ENCODE results near the gene STOX1.
"Not testable (repeated sequence)": the region's sequence is repeated elsewhere in the genome, so short reads cannot be mapped to it uniquely, and the experiment has no call there.

Gene STOX1

DNA sequence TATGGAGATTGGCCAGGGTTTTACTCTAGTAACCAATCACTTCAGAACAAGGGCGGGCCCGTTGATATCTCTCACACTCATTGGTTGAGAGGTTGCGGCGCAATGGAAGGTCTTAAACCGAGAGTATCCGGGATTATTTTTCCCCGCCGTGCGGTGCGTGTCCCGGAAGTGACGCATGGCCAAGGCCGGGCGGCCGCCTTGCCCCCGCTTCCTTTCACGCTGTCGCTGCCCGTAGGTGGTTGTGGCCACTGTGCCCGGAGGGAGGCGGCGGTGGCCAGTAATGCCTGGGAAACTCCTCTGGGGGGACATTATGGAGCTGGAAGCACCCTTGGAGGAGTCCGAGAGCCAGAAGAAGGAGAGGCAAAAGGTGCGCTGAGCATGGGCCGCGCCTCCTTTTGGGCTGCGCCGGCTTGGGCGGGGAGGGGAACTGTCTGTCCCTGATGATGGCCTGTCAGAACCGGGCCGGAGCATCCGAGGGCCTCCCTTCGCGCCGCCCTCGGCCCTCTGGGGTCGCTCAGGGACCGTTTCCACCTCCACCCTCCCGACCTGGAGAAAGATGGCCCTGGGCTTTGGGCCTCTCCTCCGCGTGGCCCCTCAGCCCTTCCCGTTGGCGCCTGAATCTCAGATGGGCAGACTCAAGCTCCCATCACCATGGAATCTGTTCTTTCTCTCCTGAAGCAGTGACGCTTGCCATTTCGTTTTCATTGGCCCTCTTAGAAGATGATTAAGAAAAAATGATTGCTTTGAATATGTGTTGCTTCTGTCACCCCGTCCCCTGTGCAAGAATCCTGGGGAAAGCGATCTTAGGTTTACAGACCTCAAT is 74.0 kb downstream of the STOX1 start, which contains the start of gene DDX50:
TSS of gene DDX50 (plus strand) at position 211 of the 823 bp plus-strand sequence. CDS start at position 281, 70 bp downstream.
- peak; percentile 99 for DNase-seq (ENCODE audit: low spot score)
- TF ChIP-seq CTCF (IDR thresholded peaks at IDR 0.05): no peak
- Histone ChIP-seq H3K4me3 (peak within 1 kb of the TSS; percentile 93), H3K27ac (peak within 1 kb of the TSS; percentile 98)

GRCh38 chr10:68902382-68902781 is 75.1 kb downstream of the STOX1 start:
- Histone ChIP-seq H3K27ac (no peak overlapping the region), H3K4me3 (peak overlapping the region; percentile 93)
- no peak for DNase-seq (ENCODE audit: low spot score)

DNA sequence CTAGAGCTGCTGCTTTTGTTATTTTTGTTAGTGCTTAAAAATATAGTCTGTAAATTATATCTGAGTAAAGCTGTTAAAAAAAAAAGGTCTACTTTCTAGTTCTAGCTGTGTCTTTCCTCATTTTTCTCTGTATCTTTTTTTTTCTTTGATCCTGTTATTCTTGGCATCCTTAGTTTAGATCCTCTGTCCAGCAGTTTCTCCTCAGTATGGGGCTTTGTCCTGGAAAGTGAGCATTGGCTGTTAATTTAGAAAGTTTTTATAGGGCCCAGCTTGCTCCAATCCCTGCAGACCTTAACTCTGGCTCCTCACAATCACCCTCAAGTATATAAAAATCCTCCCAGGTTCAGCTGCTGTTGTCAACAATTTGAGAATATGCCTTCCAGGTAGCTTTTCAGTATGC is 97.3 kb downstream of the STOX1 start:
- no peak overlapping the region for H3K27ac ChIP-seq
- no peak overlapping the region for H3K4me3 ChIP-seq
- TF ChIP-seq CTCF (IDR thresholded peaks at IDR 0.05): no peak
- no peak for DNase-seq (ENCODE audit: low spot score)

More at GRCh38 chr10:68902382-68902781, 75.1 kb downstream of the STOX1 start:
- TF ChIP-seq CTCF (IDR thresholded peaks at IDR 0.05): no peak

- no peak for TF ChIP-seq CTCF (IDR thresholded peaks at IDR 0.05)
- H3K27ac ChIP-seq: no peak overlapping the region
- DNase-seq (ENCODE audit: low spot score): no peak
- no peak overlapping the region for H3K4me3 ChIP-seq
Measured at GRCh38 chr10:68925489-68925888, 98.2 kb downstream of the STOX1 start.

DNA sequence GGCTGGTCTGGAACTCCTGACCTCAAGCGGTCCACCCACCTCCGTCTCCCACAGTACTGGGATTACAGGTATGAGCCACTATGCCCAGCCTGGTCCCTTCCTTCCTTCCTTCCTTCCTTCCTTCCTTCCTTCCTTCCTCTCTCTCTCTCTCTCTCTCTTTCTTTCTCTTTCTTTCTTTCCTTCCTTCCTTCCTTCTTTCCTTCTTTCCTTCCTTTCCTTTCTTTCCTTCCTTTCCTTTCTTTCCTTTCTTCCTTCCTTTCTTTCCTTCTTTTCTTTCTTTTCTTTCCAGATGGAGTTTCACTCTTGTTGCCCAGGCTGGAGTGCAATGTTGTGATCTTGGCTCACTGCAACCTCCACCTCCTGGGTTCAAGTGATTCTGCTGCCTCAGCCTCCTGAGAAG is 101.8 kb downstream of the STOX1 start:
- not testable (repeated sequence) for DNase-seq (ENCODE audit: low spot score); H3K27ac ChIP-seq; H3K4me3 ChIP-seq

DNA sequence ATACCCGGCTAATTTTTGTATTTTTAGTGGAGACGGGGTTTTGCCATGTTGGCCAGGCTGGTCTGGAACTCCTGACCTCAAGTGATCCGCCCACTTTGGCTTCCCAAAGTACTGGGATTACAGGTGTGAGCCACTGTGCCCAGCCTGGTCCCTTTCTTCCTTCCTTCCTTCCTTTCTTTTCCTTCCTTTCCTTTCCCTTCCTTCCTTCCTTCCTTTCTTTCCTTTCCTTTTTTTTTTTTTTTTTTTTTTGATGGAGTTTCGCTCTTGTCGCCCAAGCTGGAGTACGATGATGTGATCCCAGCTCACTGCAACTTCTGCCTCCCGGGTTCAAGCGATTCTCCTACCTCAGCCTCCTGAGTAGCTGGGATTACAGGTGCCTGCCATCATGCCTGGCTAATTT is 102.6 kb downstream of the STOX1 start:
- not testable (repeated sequence) for H3K27ac ChIP-seq; H3K4me3 ChIP-seq; DNase-seq (ENCODE audit: low spot score)

GRCh38 chr10:68932860-68933259 is 105.5 kb downstream of the STOX1 start:
- DNase-seq (ENCODE audit: low spot score); H3K4me3 ChIP-seq; H3K27ac ChIP-seq: not testable (repeated sequence)

- Histone ChIP-seq H3K27ac (no peak overlapping the region), H3K4me3 (no peak overlapping the region)
- DNase-seq (ENCODE audit: low spot score): no peak
- TF ChIP-seq CTCF (IDR thresholded peaks at IDR 0.05): no peak
Measured at GRCh38 chr10:68934994-68935393, 107.7 kb downstream of the STOX1 start.
